GM21717 (cell line): ENCODE measurements around the gene C6orf52.
"Not testable (repeated sequence)": the region's sequence is repeated elsewhere in the genome, so short reads cannot be mapped to it uniquely, and the experiment has no call there.

Source experiments
- ATAC-seq: cut with Tn5 transposase; IDR thresholded peaks from one replicate; pipeline ENCODE4 v1.9.1; 2021; ENCODE audit warnings: mild to moderate bottlenecking, moderate library complexity; ENCODE audit not compliant: unreplicated experiment

The C6orf52 gene

DNA sequence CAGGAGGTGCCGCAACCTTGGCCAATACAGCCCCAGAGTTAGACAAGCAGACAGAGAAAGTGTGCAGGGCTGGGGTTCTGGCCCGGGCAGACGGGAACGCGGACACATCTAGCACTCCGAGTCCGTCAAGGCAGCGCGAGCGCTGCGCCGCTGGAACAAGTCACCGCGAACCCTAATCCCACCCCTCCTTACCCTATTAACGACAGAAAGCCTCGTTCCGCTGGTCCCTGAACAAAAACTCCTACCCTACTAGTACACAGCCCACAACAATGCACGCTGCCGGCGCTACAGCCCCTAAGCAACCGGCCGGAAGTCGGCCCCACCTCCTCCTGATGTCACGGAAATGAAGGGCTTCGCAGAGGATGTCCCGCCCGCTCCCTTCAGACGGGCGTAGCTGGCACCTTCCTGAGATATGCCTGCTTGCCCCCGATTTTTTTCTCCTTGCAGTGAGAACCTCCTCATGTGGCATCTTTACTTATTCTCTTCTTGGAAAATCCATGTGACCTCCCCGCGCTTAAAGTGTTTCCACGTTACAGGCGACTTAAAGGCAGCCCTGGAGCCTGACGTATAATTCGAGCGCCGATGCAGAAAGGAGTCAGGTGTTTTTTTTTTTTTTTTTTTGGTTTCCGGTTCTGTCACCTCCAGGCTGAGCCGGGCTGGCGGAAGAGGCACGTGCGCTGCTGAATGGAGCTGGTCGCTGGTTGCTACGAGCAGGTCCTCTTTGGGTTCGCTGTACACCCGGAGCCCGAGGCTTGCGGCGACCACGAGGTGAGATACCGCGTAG is at the start of gene C6orf52, which contains the start of gene PAK1IP1:
Gene C6orf52 (minus strand): TSS at position 315 of the 784 bp plus-strand sequence. CDS start 7,066 bp downstream, outside the sequence.
Gene PAK1IP1 (plus strand): TSS at position 671 of the 784 bp plus-strand sequence. CDS start 14 bp downstream, at position 685.
- peak; percentile 98 for ATAC-seq

DNA sequence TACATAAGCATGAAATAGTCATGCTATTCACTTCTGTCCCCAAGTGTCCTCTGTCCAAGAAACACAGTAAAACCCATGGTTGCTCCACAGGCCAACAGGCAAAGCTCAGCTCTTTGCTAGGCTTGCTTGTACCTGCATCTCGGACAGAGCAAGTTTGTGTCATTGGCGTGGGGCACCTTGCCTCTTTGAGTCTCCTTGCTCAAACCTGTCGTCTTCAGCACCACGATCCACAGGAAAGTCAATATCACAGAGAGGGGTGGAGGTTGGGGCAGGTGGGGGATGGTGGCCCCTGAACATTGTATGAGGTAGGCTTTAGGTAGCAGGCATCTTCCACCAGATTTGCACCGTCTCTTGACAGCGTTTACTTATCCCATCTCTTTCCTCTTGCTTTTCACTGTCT is 49.1 kb upstream of the C6orf52 start:
- no peak for ATAC-seq

DNA sequence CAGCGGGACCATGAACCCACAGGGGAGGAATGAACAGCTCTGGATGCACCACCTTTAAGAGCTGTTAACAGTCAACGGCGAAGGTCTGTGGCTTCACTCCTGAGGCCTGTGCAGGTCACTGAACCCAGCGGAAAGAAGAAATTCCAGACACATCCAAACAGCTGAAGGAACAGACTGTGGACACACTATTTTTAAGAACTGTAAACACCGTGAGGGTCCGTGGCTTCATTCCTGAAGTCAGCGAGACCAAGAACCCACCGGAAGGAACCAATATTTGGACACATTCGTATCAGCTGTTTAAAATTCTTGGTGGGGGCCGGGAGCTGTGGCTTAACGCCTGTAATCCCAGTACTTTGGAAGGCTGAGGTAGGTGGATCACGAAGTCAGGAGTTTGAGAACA is 47.8 kb upstream of the C6orf52 start:
- no peak for ATAC-seq

DNA sequence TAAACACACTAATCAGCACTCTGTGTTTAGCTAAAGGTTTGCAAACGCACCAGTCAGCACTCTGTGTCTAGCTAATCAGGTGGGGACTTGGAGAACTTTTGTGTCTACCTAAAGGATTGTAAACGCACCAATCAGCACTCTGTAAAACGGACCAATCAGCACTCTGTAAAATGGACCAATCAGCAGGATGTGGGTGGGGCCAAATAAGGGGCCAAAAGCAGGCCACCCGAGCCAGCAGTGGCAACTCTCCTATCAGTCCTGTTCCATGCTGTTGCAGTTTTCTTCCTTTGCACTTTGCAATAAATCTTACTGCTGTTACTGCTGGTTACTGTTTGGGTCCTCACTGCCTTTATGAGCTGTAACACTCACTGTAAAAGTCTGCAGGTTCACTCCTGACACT is 47.2 kb upstream of the C6orf52 start:
- ATAC-seq = not testable (repeated sequence)

DNA sequence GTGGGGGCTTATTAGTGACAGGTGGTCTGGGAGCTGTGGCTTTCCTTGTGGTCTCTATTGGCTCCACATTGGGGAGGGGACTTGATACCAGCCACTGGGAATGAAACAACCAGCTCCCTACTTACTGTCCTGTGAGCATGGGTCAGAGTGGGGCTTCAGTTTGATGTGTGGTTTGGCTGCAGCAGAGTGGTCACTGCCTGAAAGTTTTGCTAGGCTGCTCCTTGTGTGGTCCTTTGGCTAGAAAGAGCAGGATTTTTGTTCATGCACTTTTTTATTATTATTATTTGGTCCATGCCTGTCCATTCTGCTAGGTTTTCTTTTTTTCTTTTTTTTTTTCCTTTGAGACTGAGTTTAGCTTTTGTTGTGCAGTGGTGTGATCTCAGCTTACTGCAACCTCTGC is 45.6 kb upstream of the C6orf52 start:
- ATAC-seq = no peak

DNA sequence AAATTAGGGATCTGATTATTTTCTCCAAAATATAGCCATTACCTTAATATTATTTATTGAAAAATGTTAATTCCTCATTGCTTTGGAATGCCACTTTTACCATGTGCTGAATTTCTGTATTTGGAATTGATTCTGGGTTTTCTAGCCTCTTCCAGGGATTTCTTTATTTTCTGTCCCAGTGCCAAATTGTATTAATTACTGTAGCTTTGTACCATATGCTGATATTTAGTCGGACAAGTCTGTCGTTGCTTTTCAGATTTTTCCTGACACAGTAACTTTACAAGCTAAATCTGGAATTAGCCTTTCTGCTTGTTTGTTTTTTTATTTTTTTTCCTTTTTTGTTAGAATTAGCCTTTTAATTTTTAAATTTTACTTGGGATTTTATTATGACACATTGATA is 42.3 kb upstream of the C6orf52 start:
- no peak for ATAC-seq

DNA sequence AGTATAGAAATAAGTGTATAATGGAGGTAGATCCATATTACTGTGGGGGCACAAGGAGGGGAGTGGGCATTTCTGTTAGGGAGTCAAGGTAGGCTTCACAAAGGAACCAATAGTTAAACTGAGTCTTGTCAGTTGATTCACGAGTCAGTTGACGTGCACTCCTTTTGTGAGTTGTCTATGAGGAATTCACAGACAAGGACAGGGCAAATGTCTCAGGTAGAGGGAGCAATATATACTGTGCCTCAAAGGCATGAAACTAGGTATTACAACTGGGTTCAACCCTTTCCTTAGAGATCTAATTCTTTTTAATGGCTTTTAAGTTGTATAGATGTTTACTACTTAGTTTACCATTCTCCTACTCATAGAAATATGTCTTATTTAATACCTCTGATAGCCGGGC is 39.4 kb upstream of the C6orf52 start:
- no peak for ATAC-seq

DNA sequence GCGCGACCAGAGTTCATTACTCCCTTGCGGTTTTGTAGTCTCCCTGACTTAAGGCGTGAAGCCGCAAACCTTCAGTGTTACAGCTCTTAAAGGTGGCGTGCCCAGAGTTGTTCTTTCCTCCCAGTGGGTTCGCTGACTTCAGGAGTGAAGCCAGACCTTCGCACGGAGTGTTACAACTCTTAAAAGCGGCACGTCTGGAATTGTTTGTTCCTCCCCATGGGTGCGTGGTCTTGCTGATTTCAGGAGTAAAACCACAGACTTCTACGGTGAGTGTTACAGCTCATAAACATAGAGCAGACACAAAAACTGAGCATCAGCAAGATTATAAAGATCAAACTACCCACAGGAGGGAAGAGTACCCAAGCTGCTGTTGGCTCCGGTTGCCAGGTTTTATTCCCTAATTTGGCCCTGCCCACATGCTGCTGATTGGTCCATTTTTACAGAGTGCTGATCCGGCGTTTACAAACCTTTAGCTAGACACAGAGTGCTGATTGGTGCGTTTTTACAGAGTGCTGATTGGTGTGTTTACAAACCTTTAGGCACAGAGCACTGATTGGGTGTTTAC is 38.8 kb upstream of the C6orf52 start:
- no peak for ATAC-seq

DNA sequence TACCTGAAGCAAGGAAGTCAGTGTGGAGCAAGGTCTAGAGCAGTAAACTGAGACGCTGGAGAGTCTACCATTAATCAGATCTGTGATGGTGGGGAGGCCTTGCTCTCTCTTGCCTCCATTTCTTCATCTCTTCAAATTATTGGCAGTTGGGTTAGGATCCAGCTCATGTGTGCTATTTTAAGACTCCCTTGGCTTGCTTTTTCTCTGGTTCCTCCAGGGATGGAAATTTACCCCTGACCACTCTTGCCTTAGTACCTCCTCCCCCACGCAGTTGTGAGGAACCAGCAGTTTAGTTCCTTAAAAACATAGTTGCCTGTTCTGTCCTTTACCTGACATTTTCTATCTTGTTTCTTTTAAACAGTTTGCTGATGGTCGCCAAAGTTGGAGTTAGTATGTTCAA is 35.8 kb upstream of the C6orf52 start:
- ATAC-seq = no peak

DNA sequence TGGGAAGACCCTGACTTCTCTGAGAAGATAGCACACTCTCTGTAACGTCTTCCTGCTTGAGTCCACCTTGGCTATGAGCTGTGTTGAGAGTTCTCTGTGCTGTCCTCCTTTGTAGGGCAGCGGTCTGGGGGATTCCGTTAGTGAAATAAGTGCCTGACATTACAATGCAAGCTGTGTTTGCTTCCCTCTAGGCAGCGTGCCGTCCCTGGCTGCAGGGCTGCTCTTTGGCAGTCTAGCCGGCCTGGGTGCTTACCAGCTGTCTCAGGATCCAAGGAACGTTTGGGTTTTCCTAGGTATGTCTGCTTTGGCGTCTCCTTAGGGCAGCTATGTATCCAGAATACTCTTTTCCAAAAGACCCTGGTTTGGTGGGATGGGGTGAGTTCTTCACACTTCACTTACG is 31.3 kb upstream of the C6orf52 start:
- no peak for ATAC-seq

DNA sequence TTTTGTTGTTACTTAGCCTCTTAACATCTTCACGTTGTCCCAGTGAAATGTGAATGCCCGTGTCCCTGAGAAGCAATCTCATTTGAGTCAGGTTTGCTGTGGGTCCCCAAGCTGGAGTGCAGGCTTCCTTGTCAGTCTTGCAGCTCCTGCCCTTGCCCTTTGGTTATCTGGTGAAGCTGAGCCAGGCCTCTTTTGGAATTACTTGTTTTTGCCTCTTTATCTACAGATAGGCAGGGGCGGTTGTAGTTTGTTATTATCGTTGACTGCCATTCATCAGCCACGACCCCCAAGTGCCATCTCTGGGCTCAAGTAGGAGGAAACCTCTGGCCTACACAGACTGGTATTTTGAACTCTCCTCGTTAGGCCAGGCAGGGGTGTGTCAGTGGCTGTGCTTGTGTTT is 30.6 kb upstream of the C6orf52 start:
- no peak for ATAC-seq

DNA sequence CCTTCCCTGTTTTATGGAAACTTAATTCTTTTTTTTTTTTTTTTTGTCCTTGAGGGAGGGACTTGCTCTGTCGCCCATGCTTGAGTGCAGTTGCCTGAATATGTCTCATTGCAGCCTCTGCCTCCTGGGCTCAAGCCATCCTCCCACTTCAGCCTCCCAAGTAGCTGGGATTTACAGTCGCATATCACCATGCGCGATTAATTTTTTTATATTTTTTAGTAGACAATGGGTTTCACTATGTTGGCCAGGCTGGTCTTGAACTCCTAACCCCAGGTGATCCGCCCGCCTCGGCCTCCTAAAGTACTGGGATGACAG is 29.1 kb upstream of the C6orf52 start:
- no peak for ATAC-seq

DNA sequence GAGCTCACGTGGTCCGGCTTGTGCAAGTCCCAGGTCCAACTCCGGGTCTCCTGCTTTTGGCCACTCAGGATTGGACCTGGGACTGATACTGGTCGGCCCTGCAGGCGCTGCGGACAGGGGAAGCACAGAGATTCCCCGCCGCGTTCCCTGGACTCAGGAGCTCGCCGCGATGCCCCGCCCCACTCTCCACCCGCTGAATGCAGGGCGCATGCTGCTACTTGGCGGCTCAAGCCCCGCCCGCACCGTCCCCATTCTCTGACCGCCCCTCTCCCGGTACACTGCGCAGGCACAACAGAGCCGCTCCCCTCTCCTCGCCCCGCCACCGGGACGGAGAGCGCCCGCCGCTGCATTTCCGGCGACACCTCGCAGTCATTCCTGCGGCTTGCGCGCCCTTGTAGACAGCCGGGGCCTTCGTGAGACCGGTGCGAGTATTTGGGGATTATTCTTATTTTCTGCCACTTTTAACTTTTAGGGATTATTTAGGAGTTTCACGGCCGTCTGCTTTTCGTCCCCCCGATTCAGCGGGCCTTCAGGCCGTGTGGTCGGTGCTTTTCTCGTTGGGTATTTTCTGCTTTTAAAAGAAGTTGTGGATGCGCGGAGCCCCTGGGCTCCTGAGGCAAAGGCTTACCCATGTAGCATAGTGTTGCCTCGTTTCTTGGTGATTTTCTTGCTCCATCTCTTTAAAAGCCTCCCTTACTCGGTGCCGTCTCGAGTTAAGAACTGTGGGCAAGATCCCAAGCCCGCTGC is 28.6 kb upstream of the C6orf52 start, which contains the start of gene TMEM14C:
Gene TMEM14C (plus strand): TSS at position 251 of the 747 bp plus-strand sequence. CDS start 1,544 bp downstream, outside the sequence.
- peak; percentile 98 for ATAC-seq

DNA sequence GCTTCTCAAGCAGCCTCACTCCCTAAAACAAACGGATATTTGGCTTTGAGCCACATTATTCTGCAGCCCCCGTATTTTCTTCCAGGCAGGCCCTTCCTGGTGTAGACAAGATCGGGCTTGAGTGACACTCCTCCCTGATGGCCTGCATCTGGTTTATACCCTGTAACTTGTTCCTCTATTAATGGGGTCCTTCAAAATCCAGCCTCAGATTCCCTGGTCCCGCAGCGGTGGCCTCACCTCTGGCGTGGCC is 28.1 kb upstream of the C6orf52 start:
- ATAC-seq = no peak

DNA sequence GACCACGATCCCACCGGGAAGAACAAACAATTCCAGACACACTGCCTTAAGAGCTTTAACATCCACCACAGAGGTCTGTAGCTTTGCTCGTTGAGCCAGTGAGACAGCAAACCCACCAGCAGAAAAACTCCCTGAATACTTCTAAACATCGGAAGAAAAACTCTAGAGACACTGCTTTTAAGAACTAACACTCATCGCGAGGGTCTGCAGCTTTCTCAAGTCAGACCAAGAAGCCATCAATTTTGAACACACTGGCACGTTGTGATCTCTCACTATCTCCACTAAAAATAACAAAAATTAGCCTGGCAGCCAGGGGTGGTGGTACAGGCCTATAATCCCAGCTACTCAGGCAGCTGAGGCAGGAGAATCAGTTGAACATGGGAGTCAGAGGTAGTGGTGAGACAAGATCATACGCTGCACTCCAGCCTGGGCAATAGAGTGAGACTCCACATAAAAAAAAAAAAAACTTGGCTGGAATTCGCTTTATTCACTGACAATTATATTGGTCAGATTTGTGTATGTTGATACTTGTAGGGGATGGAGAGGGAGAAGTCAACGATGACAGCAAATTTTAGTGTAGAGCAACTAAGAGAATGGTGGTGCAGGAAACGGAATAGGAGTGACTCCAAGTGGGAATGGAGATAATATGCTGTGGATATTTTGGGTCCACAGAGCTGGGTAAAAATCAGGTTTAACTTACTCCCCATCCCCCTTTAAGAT is 27.6 kb upstream of the C6orf52 start:
- no peak for ATAC-seq

DNA sequence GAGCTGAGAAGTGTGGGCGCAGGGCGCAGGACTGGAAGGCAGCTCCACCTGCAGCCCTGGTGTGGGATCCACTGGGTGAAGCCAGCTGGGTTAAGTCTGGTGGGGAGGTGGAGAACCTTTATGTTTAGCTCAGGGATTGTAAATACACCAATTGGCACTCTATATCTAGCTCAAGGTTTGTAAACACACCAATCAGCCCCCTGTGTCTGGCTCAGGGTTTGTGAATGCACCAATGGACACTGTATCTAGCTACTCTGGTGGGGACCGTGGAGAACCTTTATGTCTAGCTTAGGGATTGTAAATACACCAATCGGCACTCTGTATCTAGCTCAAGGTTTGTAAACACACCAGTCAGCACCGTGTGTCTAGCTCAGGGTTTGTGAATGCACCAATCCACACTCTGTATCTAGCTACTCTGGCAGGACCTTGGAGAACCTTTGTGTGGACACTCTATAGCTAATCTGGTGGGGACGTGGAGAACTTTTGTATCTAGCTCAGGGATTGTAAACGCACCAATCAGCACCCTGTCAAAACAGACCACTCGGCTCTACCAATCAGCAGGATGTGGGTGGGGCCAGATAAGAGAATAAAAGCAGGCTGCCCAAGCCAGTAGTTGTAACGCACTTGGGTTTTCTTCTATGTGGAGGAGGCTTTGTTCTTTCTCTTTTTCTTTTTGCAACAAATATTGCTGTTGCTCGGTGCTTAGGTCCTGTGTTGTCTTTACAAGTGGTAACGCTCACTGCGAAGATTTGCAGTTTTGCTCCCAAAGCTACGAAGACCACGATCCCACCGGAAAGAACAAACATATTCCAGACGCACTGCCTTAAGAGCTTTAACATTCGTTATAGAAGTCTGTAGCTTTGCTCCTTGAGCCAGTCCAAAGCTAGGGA is 26.8 kb upstream of the C6orf52 start:
- ATAC-seq = not testable (repeated sequence)

DNA sequence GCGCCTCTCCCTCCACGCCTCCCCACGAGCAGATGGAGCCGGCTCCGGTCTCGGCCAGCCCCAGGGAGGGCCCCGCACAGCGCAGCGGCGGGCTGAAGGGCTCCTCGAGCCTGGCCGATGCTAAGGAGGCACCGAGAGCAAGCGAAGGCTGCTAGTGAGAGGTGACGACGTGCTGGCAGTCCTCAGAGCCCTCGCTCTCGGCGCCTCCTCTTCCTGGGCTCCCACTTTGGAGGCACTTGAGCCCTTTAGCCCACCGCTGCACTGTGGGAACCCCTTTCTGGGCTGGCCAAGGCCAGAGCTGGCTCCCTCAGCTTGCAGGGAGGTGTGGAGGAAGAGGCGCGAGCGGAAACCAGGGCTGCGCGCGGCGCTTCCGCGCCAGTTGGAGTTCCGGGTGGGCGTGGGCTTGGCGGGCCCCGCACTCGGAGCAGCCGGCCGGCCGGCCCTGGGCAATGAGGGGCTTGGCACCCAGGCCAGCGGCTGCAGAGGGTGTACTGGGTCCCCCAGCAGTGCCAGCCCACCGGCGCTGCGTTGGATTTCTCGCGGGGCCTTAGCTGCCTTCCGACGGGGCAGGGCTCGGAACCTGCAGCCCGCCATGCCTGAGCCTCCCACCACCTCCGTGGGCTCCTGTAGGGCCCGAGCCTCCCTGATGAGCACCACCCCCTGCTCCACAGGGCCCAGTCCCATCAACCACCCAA is 26.0 kb upstream of the C6orf52 start:
- ATAC-seq = no peak

DNA sequence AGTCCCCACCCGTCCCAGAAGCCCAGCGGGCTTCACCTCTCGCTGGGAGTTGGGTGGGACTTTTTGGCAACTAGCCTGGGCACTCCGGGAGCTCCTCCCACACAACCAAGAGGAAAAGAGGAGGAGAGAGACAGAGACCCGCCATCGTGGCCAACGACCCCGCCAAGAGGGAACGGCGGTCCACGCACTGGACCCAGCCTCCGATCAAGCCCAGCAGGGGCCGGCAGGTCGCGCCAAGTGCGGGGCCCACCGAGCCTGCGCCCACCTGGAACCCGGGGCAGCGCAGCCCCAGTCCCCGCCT is 25.5 kb upstream of the C6orf52 start:
- no peak for ATAC-seq

DNA sequence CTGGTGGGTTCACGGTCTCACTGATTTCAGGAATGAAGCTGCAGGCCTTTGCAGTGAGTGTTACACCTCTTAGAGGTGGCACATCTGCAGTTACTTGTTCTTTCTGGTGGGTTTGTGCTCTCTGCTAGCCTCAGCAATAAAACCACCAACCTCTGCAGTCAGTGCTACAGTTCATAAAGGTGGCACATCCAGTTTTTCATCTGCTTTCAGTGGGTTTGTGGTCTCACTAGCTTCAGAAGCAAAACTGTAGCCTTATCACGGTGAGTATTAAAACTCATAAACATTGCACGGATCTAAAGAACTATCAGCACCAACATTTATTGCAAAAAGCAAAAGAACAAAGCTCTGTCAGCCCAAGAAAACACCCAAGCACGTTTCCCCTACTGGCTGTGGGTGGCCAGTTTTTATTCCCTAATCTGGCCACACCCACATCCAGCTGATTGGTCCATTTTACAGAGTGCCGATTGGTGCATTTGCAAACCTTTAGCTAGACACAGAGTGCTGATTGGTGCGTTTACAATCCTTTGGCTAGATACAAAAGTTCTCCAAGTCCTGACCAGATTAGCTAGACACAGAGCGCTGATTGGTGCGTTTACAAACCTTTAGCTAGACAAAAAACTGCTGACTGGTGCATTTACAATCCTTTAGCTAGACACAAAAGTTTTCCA is 25.0 kb upstream of the C6orf52 start:
- no peak for ATAC-seq

DNA sequence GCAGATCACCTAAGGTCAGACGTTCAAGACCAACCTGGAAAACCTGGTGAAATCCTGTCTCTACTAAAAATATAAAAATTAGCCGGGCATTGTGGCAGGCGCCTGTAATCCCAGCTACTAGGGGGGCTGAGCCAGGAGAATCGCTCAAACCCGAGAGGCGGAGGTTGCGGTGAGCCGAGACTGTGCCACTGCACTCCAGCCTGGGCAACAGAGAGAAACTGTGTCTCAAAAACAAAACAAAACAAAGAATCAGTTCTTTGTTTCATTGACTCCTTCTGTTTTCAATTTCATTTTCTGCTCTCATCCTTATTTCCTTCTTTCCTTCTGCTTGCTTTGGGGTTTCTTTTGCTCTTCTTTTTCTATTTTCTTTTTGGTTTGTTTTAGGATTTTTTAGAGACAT is 19.5 kb upstream of the C6orf52 start:
- no peak for ATAC-seq
